ENCODE measurements around the gene ATP6V0C. TPM values are rescaled to one million over a fixed set of nuclear protein-coding genes. Genes with fewer than 3 reads are reported as not detected.

ATP6V0C gene
- total and polyA plus RNA-seq, 2 donors (not counting 1 experiment from before 2014, with no cell fraction given) = 118 to 176 TPM

DNA sequence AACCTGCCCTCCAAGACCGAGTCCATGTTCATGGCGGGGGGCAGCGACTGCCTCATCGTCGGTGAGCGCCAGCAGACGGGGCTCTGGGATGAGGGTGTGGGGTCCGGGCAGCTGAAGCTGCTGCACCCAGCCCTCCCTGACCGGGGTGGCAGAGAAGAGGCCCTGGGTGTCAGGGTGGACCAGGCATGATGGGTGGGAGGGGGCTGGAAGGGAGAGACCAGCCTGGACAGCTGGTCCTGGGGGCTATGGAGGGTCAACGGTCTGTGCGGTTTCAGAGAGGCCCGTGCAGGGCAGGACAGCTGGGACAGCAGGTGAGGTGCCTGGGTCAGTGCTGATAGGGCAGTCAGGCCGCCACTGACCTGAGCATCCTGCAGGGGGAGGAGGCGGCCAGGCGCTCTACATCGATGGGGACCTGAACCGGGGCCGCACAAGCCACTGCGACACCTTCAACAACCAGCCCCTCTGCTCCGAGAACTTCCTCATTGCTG is 13.3 kb upstream of the ATP6V0C start:
- no peaks in the 10 kb centered on the region for H3K27me3 Mint-ChIP-seq
- H3K27ac Mint-ChIP-seq = no peak overlapping the region
- peaks cover 22% of the 10 kb centered on the region for H3K79me2 ChIP-seq (ENCODE audit: control insufficient read depth, insufficient read depth, low read length)
- DNase-seq (peak; percentile 35), ATAC-seq (ENCODE audit: low read depth) (no peak)
- ChIA-PET POLR2A (interaction anchor here (1.3 kb wide), 1 partner anchor 306 kb away, joined by 3 read pairs; no protein-coding TSS in a partner anchor), CTCF (interaction anchor here (0.9 to 3.0 kb wide), 17 partner anchors 10 to 478 kb away, joined by 3 to 41 read pairs (median 6); partner anchors contain the start of genes ABCA3, AMDHD2, CEMP1 and ECI1)
- H3K27ac ChIP-seq (ENCODE audit: low read length in 2 of 2) = no peak overlapping the region
- H3K27me3 ChIP-seq (replicated peaks in 1 of 4; ENCODE audit: control extremely low read depth in 1 of 4, control insufficient read depth in 3 of 4, insufficient read depth in 4 of 4, low read length in 3 of 4) = no peaks in the 10 kb centered on the region
- H2AFZ ChIP-seq (ENCODE audit: insufficient read depth, low read depth, low read length, poor library complexity, severe bottlenecking) = no peak overlapping the region
- H3K9me3 ChIP-seq (ENCODE audit: control extremely low read depth in 1 of 3, control insufficient read depth in 2 of 3, insufficient read depth in 1 of 3, low read length in 2 of 3) = no peaks in the 10 kb centered on the region
- no peak overlapping the region for H3K4me3 Mint-ChIP-seq
- no peak overlapping the region for H3K4me2 ChIP-seq (replicated peaks; ENCODE audit: low read depth, low read length, poor library complexity, severe bottlenecking)
- no peak for TF ChIP-seq CTCF (IDR thresholded peaks at IDR 0.05)
- TF ChIP-seq EZH2 (IDR thresholded peaks at IDR 0.05; ENCODE audit: borderline replicate concordance, insufficient read depth, low read depth, low read length, poor library complexity, severe bottlenecking) = no peak
- H3K4me1 ChIP-seq (ENCODE audit: control insufficient read depth in 2 of 2, insufficient read depth in 2 of 2, low read length in 2 of 2) = peaks cover 0 to 8% of the 10 kb centered on the region in 2 donors
- H3K4me1 Mint-ChIP-seq = peaks cover 6% of the 10 kb centered on the region
- intact Hi-C loops (cut with micrococcal nuclease) = loop anchor here (10.0 kb wide), 1 partner anchor 476 kb away; the partner anchor contains the start of gene NHERF2
- H4K20me1 ChIP-seq (ENCODE audit: control insufficient read depth, insufficient read depth, low read length, poor library complexity, severe bottlenecking) = no peaks in the 10 kb centered on the region
- H3K36me3 ChIP-seq (replicated peaks in 1 of 2; ENCODE audit: control extremely low read depth in 1 of 2, control insufficient read depth in 1 of 2, extremely low read depth in 1 of 2, insufficient read depth in 2 of 2, low read length in 1 of 2) = peaks cover 0 to 4% of the 10 kb centered on the region in 2 experiments
- no peak overlapping the region for H3K9ac ChIP-seq (ENCODE audit: low read length)
- H3K9me3 Mint-ChIP-seq (ENCODE audit: insufficient read depth) = no peaks in the 10 kb centered on the region
- no peak overlapping the region for H3K4me3 ChIP-seq (ENCODE audit: control extremely low read depth in 1 of 5, extremely low read depth in 1 of 5, insufficient read depth in 1 of 5, low read depth in 2 of 5, low read length in 4 of 5)
- 93% methylated on average over 18 of the region's 20 CpGs for WGBS (ENCODE audit: insufficient coverage)
